HG03354 (cell line): Measurements from ENCODE around the gene SLC15A5.
A peak's percentile ranks its signal among the peaks of the same experiment; 100 is the strongest.

ENCODE experiments used
- ATAC-seq: cut with Tn5 transposase; IDR thresholded peaks from one replicate; pipeline ENCODE4 v1.9.1; 2021; ENCODE audit warnings: mild to moderate bottlenecking; ENCODE audit not compliant: unreplicated experiment, poor library complexity, severe bottlenecking

SLC15A5 gene

DNA sequence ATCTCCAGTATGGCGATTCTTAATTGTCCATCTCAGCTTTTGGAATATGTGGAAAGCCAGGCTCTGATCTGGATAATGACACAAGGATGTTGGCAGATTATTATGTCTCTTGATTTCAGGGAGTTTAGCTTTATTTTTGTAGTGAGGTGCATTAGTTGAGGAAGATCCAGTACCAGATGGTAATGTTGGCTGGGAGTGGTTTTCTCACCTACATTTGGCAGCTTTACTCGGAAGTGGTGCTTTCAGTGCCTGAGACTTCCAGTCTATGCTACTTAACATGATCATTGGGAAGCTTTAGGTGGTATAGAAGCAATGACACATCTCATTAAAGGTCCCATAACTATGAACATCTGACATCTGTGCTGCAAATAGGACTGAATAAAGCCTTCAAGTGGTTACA is 7.5 kb downstream of the SLC15A5 start:
- no peak for ATAC-seq

DNA sequence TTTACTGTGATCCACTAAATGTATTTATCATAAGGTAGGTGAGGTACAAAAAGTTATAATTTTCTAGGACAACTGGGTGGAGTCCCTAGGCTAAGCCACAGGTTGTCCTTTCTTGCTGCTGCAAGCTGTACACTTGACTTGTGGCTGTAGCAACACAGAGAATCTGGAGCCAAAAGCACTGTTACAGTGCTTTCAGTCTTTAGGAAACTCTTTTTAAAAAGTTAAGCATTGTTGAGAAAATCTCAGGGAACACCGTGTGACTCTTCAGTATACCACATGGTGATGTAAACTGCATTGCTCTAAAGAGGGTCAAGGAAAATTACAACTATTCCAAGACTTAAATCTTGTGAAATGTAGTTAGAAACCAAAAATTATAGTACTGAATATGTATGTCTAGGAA is 11.4 kb downstream of the SLC15A5 start:
- ATAC-seq = no peak

DNA sequence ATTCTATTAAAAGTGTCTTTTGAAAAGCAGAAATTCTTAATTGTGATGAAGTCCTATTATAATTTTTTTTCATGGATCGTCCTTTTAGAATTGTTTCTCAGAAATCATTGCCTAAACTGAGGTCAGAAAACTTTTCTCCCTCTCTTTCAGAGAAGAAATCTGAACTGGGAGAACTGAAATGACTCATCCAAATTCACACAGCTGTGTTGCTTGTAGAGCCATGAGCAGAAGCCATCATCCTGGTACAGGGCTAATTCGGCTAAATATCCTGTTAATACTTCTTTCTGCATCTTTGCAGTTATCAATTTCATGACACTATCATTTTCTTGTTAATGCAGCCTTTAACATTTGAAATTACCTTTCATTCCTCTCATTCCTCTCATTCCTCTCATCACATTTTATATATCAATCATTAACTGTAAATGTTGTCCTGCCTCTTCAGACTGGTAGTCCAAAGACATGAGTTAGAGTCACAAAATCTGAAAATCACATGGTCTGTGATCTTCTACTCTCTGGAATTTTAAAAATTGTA is 15.5 kb downstream of the SLC15A5 start:
- ATAC-seq = no peak

DNA sequence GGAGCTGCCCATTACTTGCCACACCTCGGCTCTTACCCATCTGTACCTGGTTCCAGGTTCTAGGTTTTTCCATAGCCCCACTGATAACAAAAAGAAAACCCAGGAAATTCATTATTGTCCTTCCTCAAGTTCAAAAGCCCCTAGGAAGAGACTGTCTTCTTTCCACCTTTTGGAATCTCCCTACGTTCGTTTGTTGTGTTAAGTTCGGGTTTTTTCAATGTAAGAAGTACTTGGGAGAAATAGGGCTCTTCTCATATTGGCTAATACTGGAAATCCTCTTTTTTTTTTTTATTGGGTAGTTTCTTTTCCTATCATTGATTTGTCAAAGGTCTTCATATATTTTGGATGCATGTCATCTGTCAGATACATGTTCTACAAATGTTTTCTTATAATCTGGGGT is 17.3 kb downstream of the SLC15A5 start:
- no peak for ATAC-seq

DNA sequence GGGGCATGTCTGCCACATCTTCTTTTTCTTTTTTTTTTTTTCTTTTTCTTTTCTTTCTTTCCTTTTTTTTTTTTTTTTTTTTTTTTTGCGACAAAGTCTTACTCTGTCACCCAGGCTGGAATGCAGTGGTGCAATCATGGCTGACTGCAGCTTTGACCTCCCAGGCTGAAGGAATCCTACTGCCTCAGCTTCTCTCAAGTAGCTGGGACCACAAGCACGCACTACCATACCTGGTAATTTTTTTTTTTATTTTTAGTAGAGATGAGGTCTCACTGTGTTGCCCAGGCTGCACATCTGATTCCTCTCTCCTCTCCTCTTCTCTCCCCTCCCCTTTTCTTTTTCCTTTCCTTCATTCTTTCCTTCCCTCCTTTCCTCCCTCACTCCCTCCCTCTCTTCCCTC is 18.5 kb downstream of the SLC15A5 start:
- no peak for ATAC-seq

DNA sequence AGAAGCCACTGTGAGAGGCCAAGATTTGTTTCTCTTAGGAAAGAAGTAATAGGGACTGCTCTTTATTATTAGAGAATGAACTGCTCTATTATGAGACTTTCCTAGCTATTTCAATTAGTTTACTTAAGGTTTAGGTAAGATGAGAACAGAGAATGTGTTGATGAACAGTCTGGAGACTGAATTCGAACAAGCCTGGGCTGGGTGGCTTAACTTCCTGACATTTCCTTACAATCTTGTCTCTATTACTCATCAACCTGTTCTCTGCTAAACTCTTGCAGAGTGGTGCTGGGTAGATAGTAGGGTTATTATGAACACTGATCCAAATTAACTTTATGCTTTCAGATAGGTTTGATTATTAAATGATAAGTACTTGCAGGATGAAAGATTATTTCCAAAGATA is 31.2 kb downstream of the SLC15A5 start:
- ATAC-seq = no peak

DNA sequence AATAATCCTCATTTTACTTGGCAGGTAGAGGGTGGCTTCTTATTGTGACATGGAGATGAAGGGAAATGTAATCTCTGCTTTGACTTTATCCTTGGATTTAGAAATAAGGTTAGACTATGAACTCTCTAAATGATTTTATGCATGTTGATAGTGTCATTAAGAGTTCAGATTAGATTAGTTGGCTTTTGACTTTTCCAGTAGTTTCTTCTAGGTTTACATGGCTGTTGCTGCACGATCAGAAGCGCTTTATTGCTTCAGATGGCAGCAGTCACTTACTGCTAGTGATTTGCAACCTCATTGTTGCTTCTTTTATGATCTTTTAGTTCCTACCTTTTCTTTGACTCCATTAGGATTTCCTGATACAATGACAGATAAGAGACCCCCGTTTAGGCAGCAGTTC is 32.3 kb downstream of the SLC15A5 start:
- no peak for ATAC-seq

DNA sequence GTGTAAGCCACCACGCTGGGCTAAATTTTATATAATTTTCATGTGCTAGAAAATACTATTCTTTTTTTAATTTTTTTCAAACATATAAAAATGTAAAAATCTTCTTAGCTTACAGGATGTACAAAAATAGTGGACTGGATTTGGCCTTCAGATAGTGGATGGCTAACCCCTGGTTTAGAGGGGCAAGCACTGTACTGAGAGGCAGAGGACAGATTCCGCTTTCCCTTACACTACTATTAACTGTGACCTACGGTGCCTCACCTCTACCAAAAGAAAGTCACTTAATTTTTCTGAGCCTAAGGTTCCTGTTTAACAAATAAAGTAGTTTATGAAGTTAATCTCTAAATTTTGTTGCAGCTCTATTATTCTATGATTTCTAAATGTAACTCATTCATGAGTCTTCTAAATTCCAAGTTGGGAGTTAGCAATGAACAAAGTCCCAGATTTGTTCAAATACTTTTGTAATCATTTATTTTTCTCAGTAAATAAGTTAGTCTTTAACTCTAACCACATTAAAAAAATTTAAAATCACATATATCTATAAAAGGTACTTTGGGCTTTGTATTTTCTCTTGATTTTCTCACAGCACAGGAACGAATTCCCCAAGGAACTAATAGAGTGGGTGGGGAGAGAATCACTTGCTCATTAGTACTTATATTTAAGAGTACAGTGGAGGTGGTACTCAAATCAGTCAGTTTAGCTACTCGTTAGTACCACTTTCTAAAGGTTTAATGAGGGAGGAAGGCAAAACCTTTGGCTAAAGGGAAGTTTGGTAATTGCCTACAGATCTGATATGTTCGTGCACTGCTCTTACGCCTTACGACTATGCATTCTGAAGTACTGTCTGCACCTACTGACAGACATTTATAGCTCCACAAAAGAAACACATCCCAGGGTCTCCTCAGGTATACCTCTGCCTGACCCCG is 33.7 kb downstream of the SLC15A5 start:
- no peak for ATAC-seq

DNA sequence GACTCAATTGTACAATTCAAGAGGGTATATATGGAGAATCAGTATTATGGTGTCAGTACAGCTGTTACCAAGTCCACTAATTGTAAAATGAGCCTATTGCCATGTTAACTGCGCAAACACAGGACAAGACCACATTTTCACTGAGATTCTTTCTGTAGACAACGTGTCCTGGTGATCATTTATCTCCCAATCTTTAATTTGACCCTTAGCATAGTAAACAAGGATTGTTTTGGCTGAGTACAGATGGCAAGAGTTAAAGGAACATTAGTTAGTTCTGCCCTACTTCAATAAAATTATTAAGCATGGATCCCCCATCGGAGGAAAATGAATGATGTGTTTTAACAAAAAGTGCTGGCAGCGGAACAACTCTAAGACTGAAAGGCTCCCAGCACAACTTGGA is 36.1 kb downstream of the SLC15A5 start:
- no peak for ATAC-seq

DNA sequence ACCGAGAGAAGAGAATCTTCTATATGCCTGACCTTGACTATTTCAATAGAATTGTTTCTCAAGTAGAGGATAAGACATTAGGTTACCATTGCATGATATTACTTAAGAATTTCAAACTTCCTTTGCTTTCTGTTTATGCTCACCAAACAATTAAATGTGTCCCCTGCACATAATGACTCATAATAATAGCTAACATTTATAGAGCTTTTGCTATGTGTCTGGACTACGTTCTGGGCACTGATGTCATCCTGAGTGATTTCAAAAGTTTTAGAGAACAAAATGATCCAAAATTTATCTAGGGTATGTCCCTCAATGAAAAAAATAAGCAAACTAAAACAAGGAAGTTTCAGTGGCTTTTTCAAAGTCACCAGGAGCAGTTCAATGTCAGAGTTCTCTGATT is 38.8 kb downstream of the SLC15A5 start:
- no peak for ATAC-seq

DNA sequence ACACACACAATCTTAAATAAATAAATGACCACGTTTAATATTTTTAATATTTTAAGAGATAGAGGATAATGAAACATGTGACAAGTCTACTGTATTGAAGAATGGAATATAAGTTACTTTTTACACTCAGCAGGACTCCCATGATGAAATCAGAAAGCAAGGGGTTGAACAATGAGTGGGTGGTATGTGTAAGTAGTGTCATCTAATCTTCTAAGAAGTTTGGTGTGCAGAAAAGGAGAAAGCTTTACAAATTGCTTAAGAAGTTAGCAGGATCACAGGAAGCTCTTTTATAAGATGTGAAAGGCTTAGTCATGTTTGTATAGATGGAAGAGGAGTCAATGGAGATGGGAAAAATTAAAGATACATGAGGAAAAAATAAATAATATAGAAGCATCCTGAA is 47.8 kb downstream of the SLC15A5 start:
- ATAC-seq = no peak

DNA sequence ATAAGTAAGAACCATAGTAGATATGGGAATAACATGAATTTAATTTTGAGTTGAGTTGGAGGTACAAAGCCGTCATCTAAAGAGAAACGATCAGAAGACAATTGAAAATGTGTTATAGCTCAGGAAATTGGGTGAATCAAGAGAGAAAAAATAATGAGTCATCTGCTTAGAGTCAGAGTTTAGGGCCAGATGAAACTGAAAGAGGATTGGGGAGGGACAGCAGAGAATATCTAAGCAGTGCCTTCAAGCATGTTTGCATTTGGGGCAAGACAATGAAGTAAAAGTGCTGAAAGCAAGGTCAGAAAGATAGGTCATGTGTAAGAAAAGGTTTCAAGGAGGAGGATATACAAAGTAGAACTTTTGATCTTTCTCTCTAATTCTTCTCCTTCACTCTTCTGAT is 49.4 kb downstream of the SLC15A5 start:
- ATAC-seq = peak; percentile 76

DNA sequence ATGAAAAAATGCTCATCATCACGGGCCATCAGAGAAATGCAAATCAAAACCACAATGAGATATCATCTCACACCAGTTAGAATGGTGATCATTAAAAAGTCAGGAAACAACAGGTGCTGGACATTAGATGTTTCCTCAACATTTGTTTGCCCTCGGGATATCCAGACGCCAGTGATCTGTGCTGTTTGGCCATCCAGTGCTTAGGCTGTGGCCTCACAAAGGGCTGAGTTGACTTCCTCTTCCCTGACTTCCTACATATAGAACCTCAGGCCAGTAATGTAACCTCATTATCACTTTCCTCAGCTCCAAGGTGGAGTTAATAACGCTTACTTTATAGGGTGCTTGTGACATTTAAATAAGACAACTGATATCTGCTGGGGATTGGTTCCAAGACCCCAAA is 51.8 kb downstream of the SLC15A5 start:
- ATAC-seq = no peak

DNA sequence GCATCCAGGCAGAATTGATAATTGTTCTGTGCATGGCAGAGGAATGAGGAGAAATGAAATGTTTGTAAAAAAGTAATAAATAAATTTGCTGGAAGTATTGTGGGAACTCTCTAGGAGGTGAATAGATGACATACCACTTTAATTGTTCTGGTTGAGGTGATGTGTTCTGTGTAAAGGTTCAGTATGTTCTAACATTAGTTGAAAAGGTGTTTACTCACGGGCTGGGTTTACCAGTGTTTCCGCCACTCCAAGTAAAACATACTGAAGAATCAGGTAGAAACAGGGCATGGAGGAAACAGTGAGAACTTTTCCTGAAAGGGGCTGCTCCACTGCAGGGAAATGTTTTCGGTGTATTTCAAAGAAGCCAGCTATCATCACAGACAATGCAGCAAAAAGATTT is 53.3 kb downstream of the SLC15A5 start:
- no peak for ATAC-seq

DNA sequence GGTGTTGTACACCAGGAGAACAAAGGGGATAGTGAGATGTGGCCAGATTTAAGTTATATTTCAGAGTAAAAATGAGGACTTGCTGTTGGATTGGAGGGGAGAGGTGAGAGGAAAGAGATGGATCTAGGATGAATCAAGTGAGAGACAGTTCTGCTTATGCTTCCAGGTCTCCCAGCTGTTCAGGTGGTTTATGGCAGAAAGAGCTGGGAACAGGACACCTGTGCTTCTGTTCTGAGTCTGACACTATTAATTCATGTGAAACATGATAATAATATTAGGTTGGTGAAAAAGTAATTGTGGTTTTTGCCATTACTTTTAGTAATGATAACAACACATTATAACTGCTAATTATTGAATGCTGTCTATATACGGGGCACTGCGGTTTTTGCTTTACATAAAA is 55.7 kb downstream of the SLC15A5 start:
- no peak for ATAC-seq

DNA sequence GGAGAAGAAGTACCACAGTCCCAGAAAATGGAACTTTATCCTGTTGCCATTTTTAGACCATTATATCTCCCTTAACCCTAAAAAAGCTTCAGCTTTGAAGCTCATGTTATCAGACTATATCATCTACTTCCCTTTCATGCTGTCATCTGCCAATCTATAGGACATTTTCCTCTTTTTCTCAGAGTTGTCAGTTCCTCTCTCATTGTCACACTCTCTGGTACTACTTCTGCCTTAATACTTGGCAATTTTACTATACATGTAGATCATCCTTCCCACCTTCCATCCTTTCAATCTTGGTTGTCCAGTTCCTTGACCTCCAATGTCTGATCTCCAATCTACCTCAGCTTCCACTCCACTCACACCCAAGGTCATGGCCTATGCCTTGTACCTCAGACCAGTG is 57.4 kb downstream of the SLC15A5 start:
- no peak for ATAC-seq

DNA sequence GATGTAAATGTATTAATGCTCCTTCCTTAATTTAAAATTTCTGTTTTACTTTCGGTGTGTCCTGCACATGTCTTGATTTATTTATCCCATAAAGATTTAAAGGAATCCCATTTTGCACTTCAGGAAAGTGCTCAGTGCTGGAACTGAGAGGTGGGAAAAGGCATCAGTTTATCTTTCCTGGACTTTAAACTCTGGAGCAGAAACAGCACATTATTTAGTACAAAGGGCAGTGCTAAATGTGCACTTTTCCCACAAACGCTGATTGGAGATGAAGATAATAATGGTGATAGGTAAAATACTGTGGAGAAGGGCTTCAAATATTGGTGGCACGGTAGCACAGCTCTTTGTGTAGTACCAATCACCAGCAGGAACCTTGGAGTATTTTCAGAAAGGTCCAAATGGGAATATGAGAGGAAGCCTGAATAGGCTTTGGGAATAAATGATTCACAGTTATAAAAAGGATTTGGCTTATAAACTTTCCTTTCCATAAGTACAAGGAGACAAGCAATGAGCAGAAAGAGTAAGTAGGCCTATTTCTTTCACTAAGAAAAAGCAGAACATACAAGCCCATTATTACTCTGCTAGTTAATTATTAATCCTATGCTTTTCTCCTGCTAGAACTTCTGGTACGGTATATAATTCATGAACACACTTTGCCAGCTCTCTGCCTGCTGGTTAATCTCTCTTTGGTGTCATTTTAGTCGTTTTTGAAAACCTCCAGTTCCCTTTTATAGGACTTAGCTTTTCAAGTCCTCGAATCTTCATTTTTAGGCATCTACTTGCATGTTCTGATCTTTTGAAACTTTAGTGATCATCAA is 58.3 kb downstream of the SLC15A5 start:
- no peak for ATAC-seq

DNA sequence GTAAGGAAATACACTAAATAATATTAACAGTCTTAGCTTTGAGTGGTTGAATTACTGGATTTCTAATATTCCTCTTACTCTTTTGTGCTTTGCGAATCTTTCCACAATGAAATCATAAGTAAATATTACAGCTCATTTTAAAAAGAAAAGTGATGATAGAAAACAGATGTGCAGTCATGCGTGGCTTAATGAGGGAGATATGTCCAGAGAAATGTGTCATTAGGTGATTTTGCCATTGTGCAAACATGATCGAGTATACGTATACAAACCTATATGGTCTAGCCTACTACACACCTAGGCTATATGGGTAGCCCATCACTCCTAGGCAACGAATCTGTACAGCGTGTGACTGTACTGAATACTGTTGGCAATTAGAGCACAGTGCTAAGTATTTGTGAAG is 59.3 kb downstream of the SLC15A5 start:
- ATAC-seq = no peak

DNA sequence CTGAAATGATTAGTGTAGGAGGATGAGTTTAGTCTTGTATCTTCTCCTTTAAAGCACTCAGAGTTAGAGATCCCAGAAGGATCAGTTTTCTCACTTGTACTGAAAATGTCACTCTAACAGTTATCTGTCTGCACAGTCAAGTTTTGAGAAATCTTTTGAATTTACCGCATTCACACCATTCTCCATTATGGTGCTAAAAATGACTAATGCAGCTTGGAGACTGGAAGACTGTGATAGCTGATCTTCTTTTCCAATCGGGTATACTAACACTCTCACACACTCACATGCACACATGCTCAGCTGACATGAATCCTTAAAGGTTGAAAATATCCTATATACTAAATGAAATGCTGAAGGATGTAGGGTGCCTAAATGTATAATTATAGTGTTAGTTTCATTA is 65.8 kb downstream of the SLC15A5 start:
- ATAC-seq = no peak

DNA sequence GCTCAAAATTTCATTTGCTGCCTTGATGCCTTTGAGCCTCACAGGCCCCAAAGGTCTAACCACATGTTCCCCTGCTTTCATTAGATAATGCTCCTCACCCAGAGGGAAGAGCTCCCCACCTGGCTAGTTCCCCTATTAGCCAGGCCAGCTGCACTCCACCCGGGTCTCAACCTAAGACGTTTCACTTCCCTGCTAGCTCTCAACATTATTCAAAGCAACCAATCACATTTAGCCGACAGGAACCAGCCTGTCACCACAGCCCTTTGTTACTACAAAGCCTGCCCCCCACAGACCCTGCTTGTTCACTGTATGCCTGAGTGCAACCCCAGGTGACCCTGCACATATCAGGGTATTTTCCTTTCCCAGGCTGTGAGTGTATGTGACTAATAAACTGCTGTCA is 78.6 kb downstream of the SLC15A5 start:
- ATAC-seq = peak; percentile 98

DNA sequence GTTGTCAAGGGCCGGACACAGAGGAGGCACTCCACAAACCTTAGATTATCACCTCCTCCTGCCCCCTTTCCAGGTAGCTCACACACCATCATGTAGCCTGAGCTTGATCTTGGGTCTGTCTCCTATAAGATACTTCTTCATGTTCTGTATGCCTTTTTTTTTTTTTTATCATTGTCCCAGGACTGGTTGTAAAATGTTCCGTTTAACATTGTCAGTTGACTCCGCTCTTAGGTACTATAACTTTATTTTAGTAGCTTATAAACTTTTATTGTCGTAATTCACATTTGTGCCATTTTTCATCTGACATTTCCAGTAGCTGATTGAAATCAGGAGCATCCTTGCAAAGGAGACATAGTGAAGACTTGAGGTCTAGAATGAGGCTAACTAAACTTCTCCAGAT is 79.9 kb downstream of the SLC15A5 start:
- no peak for ATAC-seq
